Cerebellar cortex (tissue), 1 donor: ENCODE measurements around the gene GNMT.
"Not testable (repeated sequence)": the region's sequence is repeated elsewhere in the genome, so short reads cannot be mapped to it uniquely, and the experiment has no call there.

Experiments used
- DNase-seq: peaks from one replicate; pipeline ENCODE4 v3.0.0-alpha.2; 2015; ENCODE audit warnings: low spot score

GNMT gene

DNA sequence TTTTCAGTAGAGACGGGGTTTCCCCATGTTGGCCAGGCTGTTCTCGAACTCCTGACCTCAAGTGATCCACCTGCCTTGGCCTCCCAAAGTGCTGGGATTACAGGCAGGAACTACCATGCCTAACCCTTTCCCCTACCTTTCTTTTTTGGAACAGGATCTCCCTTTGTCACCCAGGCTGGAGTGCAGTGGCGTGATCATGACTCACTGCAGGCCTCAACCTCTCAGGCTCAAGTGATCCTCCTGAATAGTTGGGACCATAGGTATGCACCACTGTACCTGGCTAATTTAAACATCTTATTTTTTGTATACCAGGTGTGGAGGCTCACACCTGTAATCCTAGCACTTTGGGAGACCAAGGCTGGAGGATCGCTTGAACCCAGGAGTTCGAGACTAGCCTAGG is 19.2 kb upstream of the GNMT start:
- DNase-seq = not testable (repeated sequence)

DNA sequence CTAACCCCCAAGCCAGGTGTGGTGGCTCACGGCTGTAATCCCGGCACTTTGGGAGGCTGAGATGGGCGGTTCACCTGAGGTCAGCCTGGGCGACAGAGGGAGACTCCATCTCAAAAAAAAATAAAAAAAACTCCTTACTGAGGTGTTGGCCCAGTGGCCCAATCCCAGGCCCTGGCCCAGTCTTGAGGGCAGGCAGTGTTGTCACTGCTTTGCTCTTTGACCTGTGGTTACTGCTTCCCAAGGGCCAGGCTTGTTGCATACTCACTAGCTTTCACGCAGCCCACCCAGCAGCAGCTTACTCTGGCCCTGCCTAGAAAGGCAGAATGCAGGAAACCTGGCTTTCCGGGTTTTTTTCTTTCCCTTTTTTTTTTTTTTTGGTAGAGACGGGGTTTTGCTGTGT is 18.1 kb upstream of the GNMT start:
- DNase-seq = no peak

DNA sequence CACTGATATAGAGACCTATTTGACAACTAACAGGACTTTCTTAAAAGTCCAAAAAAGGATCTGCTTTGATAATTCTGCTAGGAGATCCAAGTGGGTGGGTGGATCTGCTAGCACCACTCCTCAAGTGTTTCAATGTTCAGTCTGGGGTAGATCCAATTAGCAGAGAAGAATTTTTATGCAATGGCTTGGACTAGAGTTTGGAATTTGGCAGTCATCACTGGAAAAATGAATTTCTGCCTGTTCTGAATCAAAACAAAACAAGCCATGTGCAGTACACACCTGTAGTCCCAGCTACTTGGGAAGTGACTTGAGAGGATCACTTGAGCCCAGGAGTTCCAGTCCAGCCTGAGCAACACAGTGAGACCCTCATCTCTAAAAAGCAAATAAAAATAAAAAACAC is 12.6 kb upstream of the GNMT start:
- DNase-seq = no peak

DNA sequence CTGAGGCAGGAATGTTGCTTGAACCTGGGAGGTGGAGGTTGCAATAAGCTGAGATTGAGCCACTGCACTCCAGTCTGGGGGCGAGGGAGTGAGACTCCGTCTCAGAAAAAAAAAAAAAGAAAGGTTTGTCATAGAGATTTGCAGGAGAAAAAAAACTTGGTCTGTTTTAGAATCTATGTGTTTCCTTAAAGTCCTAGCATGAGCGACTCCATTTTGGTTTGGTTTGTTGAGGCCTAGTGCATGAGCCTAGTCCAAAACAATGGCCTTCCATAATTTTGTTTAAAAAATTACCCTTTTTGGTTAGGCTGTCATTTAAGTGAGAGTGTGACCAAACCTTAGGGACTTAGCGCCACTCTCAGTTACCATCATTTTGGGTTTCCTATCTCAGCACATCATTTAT is 8.2 kb upstream of the GNMT start:
- no peak for DNase-seq

DNA sequence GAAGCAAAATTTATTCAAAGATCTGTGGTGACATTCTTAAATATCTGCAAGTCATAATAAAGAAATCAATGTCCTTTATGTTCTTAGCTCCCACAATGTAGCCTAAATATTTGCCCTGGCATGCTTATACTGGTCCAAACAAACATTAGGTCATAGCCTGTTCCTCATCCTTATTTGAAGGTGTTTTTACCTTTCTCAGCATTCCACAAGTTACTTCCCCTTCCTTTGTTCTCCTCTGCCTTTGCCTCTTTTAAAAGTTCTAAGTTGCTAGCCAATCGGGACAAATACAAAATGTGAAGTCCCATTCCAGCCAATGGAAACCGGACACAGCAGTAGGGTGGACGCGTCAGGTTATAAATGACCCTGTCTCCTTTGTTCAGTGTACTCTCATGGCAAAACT is 6.1 kb upstream of the GNMT start:
- not testable (repeated sequence) for DNase-seq

DNA sequence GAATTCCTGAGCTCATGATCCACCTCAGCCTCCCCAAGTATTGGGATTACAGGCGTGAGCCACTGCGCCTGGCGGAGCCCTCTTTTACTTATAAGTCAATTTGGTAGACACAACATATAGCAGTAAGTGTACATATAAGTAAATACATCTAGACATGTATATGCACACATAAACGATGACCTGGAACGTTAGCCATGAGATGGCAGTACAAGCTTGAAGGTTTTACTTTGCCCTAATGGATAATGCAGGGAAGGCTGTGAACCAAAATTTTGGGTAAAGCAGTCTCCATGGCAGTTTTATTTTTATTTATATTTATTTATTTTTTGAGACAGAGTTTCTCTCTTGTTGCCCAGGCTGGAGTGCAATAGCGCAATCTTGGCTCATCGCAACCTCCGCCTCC is 2.4 kb upstream of the GNMT start:
- DNase-seq = no peak

DNA sequence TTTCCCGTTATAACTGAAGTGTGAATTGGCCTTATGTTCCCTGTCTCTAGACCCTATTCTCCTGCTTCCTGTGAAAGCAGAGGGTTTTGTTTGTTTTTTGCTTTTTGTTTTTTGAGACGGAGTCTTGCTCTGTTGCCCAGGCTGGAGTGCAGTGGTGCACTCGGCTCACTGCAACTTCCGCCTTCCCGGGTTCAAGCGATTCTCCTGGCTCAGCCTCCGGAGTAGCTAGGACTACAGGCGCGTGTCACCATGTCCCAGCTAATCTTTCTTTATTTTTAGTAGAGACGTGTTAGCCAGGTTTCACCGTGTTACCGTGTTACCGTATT is 674 bp upstream of the GNMT start:
- DNase-seq = no peak

DNA sequence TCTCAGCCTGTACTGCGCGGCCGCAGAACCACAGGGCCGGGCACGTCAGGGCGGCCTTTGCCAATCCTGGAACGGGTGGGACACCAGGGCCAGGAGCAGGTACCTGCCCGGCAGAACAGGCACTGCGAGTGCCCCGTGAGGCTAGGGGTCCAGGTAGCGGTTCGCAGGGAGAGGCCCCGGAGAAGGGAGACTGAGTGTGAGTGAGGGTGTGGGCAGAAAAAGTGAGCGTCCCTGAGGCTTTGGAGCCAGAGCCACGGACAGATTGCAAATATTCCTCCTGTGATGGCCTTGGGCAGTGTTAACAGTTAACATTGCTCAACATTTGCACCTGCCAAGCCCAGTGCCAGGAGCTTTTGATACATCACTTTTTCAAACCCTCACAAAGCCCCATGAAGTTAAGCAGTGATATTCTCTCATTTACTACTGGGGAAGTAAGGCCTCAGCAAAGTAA is 491 bp downstream of the GNMT start:
- DNase-seq = no peak

DNA sequence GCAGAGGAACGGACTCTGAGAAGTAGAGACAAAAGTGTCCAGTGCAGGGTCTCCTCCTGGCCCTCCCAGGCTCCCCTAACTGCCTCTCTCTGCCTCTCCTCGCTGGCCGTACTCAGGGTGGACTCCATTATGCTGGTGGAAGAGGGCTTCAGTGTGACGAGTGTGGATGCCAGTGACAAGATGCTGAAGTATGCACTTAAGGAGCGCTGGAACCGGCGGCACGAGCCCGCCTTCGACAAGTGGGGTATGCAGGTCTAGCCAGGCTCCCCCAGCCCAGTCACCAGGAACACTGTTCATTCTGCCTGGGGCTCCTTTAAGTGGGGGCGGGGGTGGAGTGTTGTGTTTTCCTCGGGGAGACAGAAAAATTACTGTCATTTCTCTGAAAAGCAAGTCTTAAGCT is 1.5 kb downstream of the GNMT start:
- no peak for DNase-seq

DNA sequence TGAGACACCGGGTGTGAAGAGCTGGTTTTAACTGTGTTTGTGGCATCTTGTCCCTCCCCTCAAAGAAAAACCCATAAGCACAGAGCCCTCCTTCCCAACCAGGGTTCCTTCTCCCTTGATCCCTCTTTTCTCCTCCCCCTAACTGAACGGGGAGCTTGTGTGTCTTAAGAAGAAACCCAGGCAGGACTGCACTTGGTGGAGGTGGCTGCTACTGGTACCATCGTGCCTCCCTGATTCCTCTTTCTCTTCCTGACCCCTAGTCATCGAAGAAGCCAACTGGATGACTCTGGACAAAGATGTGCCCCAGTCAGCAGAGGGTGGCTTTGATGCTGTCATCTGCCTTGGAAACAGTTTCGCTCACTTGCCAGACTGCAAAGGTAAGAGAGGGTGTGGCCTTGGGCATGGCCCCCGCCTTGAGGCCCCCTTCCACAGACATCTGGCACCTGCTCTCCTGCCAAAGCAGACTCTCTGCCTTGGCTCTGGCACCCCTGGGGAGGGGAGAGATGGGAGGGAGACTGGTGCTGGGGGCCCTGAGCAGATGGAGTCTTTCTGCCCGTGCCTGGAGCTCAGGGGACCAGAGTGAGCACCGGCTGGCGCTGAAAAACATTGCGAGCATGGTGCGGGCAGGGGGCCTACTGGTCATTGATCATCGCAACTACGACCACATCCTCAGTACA is 2.1 kb downstream of the GNMT start:
- DNase-seq = no peak

DNA sequence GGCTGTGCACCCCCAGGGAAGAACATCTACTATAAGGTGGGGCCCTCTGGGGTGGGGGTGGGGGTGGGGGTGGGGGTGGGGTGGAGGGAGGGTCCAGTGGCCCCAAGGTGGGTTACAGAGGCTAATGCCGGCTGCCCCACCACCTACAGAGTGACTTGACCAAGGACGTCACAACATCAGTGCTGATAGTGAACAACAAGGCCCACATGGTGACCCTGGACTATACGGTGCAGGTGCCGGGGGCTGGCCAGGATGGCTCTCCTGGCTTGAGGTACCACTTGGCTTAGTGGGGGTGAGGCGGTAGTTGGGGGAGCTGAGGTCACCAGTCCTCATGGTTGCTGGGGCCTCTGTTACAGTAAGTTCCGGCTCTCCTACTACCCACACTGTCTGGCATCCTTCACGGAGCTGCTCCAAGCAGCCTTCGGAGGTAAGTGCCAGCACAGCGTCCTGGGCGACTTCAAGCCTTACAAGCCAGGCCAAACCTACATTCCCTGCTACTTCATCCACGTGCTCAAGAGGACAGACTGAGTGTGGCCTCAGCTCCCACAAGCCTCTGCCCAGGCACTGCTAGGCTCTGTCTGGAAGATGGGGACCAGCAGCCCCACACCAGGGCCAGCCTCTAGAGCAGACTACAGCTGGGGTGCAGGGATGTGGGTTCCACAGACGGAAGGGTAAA is 2.8 kb downstream of the GNMT start:
- no peak for DNase-seq

DNA sequence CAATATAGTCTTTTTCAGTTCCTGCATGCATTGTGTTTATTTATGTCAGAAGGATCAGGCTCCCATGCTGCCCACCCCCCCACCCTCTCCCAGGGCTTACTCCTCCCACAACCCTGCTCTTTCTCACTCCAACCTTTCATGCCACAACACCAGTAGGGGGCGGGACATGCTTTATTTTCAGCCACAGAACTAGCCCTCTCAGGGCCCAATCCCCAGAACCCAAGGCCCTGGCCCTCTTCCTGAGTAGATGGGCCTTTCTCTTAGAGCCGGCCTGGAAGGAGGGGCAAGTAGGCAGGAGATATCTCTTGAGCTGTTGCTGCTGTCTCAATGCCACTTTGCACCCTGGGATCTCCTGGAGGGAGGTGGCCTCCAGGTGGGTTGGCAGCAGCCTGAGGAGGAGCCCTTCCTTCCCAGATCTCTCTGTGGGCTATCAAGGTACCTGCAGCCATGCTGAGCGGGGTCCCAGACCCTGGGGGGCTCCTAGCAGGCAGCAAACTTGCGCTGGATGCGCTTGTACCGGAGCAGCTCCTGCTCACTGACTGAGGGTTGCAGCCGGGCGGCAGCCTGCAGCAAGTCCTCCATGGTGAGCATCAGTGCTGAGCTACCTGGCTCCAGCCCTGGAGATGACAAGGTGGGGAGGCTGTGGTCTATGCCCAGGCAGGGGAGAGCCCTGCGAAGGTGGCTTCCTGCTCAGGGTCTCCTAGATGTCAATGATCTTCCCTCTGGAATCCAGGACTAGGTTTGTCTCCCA is 3.5 kb downstream of the GNMT start:
- DNase-seq = peak; percentile 66

DNA sequence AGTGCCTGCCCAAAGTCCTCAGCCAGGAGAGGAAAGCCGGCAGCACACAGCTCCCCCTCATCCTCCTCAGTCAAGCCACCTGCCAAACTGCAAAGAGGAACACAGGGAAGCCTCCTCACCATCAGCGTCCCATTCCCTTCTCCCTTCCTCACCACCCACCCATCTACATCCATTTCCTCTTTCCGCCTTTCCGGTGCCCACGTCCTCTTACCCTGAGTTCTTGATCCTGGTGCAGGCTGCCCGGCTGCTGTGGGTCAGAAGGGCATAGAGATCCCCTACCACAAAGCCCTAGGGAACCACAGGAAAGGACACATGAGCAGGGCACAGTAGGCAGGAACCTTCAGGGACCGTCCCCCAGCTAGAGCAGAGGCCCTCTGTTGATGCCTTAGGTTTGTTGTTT is 6.0 kb downstream of the GNMT start:
- DNase-seq = no peak

DNA sequence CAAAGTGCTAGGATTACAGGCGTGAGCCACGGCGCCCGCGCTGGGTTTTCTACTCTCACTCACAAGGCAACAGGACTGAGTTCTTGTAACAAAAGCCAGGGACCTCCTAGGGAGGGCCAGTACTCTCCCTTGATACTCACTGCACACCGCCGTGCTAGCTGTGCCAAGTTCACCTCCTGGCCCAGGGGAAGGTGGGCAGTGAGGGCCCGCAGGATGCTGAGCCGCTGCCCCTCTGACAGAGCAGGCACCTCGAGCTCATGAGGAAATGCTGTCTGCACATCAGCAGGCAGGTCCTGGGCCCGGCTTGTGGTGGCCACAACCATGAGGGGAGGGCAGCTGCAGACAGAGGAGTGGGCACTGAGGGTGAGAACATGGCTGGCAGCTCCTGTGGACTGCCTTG is 6.7 kb downstream of the GNMT start:
- no peak for DNase-seq

DNA sequence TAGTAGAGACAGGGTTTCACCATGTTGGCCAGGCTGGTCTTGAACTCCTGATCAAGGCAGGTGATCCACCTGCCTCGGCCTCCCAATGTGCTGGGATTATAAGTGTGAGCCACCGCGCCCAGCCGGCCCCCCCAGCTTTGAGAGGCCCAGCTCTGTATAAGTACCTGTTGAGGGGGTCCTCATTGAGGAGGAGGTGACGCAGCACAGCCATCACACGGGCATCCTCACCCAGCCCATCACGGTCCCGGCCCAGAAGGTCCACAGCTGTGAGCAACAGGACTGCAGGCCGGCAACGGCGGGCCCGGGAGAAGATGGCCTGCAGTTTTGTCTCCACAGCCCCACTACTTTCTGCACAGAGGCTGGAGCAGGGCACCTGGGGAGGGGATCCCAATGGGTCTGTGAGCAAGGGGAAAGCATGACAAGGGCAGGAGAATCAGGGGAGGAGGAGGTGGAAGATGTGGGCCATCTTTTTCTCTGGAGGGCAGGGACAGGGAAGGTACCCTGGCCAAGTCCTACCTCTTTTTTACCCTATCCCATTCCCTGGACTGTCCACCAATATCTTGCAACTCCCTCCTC is 7.7 kb downstream of the GNMT start:
- no peak for DNase-seq

DNA sequence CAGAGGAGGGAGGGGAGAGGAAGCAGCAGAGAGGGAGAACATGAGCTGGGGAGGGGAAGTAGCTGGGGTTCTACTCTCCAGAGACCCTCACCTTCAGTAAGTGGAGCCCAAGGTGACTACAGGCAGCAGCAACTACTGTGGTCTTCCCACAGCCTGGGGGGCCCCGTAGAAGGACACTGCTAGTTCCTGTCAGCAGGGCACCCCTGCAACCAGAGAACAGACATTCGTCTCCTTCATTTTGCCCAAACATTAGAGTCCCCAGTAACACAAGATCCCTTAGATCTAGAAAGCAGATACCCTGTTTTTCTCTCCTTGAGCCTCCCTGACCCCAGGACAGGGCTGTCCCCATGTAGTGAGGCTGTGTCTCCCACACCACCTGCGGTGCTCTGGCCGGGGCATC is 8.2 kb downstream of the GNMT start:
- no peak for DNase-seq

DNA sequence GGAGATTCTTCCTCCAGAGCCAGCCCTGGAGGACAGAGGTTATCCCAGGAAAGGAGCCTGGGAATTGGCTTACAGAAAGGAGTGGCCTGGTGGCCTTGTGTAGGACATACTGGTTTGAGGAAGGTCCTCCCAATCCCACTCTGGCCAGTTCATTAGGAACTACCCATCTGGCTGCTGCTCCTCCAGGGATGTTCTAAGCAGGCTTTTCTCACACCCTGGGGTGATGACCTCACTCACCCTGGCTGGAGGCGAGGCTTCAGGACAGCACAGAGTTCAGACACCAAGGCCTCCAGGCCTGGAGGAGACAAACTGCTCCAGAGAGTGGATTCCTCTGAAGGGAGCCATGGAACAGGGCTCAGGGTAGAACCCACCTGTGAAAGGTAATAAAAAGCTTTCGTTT is 8.9 kb downstream of the GNMT start:
- no peak for DNase-seq

DNA sequence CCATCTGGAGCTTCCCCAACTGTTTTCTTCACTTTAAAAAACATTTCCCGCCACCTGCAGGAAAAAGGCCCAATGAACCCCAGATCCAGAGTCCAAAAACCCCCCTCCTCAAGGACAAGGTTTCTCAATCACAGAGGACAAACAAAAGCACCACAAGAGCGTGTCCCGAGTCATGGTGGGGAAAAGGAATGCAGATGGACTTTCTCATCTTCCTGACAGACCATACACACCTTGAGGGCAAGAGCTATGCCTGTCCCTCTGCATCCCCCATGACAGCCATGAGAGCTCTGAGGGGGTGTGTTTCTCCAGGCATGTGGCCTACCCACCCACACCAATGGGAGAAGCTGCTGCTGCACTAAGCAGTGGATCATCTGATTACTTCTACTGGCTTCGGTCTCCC is 9.4 kb downstream of the GNMT start:
- DNase-seq = no peak

DNA sequence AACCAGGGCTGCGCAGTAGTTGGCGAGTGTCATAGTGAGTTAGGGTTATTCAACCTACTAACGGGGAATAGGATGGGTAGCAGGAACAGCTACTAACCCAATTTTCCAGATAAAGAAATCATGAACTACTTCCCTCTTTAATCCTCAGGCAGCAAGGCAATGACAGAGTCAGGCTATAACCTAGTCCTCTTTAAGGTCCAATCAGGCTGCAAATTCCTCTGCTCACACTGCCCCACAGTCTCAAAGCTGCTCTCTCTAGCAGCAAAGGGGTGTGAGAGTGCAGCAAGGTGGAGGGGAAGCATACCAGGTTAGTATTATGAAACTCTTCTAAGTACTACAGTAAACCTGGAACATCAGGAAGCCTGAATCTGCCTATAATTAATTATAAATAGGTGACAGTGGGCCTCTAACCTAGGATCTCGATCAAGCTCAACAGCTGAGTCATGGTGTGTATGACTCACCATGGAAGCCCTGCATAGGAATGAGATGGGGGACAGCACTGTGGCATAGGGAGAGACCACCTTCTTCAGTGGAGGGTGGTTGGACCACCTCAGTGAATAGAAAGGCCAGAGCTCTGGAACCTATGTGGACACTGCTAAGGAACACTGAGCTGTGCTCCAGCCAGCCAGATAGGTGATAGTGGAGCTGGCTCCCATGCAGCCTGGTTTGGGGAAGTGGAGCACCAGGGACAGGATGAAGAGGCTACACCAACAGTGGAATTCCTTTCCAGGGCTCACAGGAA is 10.5 kb downstream of the GNMT start:
- DNase-seq = no peak

DNA sequence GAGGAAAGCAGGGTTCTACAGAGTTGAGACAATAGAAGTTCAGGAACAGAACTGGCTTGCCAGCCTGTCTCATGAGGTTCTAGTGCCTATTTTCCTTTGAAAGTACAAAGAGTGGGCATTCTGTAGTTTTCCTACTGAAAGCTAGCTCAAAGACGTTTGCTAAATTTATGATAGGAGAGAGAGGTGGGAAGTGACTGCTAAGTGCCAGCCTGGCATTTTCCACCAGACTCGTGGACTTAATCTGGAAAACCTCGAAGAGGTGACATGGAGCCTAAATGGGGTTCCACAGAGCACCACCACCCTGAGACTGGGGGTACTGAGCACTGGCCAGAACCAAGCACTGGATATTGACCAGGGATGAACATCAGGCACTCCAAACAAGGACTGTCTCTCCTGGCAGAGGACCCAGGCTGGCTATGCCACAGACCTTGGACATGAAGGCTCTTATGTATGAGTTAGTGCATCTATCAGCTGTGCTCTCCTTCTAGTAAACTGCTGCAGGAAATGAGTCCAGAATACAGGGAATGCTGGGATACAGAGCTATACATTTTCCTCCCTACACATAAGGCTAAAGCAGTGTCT is 11.3 kb downstream of the GNMT start:
- DNase-seq = no peak

DNA sequence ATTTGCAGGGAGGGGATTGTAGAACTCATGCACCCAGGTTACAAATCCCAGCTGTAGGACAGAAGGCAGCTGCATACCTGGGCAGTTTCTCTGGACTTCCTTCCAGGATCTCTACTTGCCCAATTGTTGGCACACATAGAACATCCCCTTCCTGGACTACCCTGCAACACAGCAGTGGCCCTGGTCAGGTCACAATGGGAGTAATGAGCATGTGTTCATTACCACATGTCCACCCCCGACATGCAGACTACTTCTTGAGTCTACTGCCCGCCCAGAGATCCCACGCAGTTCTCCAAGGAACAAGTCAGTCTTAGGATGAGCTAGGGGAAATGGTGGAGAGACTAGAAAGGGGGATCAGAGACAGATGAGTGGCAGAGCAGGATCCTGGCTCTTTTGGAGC is 13.4 kb downstream of the GNMT start:
- DNase-seq = no peak

DNA sequence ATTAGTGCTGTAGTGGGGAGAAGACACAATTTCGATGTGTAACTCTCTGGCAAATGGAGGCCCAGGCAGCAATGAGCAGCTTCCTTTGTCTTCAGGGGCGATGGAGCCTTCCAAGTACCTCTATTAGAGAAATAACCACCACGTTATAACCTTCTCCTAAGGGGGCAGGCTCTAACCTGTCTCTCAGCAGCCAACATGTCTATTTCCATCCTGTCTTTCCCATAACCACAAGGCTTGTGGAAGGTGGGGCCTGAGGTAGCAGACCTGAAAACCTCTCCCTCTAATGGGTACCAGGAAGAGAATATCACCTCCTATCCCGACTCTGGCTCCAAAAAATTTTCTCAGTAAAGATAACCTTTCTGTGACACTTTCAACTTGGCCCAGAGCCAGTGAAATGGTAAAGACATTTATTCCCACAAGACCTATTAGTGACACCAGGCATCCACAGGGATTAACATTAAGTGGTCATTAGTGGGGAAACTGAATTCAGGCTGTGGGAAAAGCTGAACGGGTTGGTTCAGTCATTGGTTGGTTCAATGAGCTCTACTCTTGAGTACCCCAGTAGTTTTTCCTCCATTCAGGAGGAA is 14.5 kb downstream of the GNMT start:
- no peak for DNase-seq
